ENCODE results near the gene TBC1D12.

TBC1D12 gene

DNA sequence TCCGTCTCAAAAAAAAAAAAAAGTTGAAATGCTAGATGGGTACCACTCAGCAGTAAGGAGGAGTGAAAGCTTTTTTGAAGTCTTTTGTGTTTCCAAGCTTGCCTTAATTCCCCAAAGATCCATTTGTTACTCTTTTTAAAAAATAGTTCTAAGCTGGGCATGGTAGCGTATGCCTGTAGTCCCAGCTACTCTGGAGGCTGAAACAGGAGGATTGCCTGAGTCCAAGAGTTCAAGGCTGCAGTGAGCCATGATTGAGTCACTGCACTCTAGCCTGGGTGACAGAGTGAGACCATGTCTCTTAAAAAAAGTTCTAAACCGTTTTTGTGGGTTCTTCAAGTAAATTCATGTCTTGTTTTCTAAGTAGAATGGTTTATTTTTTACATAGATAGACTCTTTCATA is 5.3 kb downstream of the TBC1D12 start:
- no peak for DNase-seq (ENCODE audit: low read depth in 2 of 2)

DNA sequence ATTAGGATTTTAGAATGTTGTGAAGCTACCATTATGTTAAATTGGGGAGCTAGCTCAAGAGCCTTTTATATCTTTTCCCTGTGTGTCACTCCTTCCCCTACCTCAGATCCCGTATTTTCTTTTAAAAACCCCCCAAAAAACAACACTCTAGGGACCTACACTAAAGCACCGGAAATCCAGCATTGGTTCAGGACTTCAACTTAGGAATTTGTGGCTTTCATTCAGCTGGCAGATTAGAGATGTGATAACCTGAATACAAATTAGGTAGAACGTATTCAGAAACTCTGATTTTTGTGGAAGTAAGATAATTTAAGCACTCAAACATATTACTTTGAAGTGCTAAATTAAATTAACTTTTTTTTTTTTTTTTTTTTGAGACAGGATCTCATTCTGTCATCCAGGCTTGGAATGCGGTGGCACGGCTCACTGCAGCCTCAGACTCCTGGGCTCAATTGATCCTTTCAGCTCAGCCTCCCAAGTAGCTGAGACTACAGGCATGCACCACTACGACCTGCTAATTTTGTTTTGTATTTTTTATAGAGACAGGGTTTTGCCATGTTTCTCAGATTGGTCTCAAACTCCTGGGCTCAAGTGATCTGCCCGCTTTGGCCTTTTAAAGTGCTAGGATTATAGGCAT is 6.8 kb downstream of the TBC1D12 start:
- DNase-seq (ENCODE audit: low read depth in 2 of 2), result no peak

DNA sequence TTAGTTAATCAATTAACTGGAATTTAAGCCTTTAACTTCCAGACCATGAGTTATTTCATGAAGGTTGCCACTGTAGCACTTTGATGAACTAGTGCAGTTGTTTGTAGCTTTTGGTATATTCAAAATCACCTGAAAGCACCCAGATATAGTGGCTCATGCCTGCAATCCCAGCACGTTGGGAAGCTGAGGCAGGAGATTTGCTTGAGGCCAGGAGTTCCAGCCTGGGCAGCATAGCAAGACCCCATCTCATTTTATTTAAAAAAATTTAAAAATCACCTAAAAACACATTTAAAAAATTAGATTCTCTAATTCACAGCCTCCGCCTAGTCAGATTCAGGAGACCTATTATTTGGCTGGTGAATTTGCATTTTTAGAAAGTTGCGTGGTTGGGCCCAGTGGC is 9.0 kb downstream of the TBC1D12 start:
- DNase-seq (ENCODE audit: low read depth in 2 of 2), result no peak

DNA sequence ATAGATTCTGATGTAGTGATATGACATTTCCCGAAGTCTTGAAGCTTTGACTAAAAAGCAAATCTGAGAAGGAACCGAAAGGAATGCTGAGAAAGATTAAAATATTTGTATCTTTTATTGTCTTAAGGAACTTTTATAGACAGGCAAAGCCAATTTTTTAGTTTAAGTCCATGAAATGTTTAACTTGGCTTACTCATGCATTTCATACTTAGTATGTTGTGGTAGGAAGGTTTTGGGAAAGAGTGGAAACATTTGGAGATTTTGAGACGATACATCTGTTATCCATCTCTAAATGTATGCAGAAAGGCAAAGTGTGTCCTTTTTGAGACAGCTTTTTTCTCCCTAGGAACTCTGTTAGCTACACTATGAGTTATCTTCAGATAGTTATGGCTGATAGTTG is 10.1 kb downstream of the TBC1D12 start:
- no peak for DNase-seq (ENCODE audit: low read depth in 2 of 2)

DNA sequence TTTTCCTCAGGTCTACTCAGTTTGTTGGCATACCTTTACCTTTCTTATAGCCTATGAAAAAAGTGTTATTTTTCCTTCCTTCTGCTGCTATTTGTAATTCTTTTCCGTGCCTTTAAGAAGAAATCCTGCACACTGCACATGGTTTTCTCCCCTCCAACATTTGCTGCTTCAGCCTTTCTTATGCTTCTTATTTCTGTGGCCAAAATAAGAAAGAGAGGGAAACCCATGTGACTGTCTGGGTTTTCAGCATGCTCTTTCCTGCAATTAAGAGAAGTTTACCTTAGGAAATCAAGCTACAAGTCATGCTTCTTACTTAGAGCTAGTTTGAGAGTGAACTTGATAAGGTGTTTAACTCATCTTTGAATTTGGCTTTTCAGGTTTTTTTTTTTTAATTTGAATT is 11.0 kb downstream of the TBC1D12 start:
- no peak for DNase-seq (ENCODE audit: low read depth in 2 of 2)

DNA sequence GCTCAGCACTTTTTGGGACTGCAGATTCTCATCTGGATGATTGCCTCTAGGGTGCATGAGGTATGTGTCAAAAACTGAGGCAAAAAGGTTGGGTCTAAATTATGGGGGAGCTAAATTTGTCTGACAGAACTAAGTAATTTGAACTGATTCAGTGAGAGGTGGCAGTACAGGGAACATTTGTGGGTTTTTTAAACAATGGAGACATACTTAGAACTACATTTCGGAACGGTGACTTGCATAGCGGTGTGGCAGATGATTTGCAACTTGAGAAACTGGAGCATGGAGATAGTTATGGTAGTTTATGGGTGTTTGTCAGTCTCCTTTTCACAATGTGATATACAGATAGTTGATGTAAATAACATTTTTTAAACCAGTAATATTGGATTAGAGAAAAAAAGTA is 14.6 kb downstream of the TBC1D12 start:
- DNase-seq (ENCODE audit: low read depth in 2 of 2), result no peak

DNA sequence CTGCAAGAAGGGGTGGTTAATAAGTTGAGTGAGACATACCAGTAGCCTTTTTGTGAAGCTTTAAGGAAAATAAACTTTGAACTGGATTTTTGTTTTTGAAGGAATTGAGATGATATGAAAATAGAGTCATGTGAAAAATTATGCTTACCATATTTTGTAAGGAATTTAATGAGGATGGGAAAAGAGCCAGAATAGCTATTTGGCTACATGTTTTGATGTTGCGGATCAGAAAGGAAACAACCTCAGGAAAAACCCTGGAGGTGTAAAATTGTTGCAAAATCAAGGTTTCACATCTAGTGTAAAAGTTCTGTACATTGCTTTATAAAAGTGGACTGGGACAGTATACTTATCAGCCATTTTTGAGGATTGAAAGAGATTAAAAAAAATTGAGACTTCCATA is 15.0 kb downstream of the TBC1D12 start:
- no peak for DNase-seq (ENCODE audit: low read depth in 2 of 2)

DNA sequence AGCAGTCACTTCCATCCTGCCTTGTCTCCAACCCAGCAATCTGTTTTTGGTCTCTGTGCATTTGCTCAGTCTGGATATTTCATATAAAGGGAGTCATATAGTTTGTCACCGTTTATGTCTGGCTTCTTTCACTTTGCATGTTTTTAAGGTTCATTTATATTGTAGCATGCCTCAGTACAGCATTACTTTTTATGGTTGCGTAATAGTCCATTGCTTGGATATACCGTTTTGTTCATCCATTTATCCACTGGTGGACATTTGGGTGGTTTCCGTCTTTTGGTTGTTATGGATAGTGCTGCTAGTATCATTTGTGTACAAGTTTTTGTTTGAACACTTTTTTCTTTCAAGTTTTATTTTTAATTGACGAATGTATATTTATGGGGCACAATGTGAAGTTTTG is 18.2 kb downstream of the TBC1D12 start:
- DNase-seq (ENCODE audit: low read depth in 2 of 2), result no peak

DNA sequence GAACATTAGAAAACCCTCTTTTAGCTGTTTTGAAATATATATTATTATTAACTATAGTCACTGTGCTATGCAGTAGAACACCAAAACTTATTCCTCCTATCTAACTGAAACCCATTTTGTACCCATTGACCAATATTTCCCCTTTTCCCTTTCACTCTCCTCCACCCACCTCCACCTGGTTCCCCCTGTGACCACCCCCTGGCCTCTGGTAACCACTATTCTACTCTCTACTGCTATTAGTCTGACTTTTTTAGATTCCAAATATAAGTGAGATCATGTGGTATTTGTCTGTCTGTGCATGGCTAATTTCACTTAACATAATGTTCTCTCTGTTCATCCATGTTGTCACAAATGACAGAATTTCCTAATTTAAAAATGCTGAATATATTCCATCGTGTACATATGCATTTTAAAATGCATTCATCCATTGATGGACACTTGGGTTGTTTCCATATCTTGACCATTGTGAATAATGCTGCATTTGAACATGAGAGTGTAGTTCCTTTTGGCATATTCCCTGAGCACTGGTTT is 18.7 kb downstream of the TBC1D12 start:
- no peak for DNase-seq (ENCODE audit: low read depth in 2 of 2)

DNA sequence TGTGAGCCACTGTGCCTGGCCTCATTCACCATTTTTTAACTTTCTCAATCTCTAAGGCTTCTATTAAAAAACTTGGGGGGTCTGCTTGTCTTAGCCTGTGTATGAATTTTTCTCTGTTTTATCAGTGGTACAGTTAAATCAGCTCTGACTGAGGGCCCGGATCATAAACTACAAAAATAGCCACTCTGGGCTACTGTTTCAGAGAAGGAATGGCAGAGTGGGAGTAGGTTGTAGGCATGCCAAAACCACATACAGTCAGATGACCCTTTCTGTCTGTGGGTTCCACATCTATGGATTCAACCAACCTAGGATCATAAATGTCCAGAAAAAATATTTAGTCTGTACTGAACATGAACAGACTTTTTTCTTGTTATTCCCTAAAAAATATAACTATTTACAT is 21.3 kb downstream of the TBC1D12 start:
- DNase-seq (ENCODE audit: low read depth in 2 of 2), result no peak

DNA sequence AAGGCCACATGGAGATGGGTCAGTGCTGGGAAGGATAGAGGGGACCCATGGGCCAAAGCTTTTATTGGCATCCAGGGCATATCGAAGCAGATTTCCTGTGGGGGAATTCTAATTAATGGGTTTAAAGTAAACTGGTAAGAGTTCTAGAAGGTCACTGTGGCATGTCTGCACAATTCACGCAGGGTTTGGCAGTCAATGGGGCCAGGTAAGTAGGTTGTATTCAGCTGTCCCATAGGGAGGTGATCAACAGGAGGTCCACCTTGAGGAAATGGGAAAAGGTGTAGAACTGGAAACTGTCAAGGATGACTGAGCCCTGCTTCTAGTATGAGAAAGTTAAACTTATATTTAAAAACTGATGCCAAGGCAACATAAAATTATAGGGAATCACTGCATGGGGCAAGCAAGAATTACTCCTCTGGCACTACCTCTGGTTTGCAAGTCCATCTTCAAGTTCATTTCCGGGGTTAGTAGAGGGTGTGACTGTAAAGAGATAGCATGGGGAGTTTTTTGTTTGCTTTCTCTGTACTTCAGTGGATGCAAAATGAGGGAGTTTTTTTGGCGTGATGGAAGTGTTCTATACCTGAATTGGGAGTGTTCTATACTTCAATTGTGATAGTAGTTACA is 22.5 kb downstream of the TBC1D12 start:
- DNase-seq (ENCODE audit: low read depth in 2 of 2), result no peak

DNA sequence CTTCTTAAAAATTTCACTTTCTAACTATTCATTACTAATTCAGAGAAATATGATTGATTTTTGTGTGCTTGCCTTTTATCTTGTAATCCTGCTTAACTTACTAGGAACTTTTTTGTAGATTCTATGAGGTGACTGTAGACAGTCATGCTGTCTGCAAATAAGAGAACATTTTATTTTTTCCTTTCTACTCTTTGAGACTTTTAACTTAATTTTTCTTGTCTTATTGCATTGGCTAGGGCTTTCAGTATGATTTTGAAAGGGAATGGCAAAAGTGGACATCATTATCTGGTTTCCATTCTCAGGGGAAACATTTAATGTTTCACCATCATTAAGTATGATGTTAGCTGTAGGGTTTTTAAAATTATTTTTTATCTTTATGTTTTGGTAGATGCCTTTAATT is 23.6 kb downstream of the TBC1D12 start:
- no peak for DNase-seq (ENCODE audit: low read depth in 2 of 2)

DNA sequence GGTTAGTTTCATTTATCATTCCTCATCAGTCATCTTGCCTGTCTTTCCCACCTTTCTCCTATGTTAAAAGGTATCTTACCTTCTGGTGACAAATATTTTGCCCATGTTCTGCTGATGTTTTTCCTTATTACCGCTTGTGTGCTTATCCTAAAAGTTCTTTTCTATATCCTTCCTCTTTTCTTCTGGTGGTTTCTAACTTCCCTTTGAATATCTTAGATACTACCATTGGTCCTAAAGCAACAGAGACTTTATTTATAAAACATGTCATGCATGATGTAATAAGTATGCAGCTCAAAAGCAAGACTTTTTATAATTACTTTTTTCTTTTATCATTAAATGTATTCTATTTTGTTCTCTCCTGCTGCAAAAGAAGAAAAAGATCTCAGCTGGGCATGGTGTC is 24.8 kb downstream of the TBC1D12 start:
- DNase-seq (ENCODE audit: low read depth in 2 of 2), result no peak

DNA sequence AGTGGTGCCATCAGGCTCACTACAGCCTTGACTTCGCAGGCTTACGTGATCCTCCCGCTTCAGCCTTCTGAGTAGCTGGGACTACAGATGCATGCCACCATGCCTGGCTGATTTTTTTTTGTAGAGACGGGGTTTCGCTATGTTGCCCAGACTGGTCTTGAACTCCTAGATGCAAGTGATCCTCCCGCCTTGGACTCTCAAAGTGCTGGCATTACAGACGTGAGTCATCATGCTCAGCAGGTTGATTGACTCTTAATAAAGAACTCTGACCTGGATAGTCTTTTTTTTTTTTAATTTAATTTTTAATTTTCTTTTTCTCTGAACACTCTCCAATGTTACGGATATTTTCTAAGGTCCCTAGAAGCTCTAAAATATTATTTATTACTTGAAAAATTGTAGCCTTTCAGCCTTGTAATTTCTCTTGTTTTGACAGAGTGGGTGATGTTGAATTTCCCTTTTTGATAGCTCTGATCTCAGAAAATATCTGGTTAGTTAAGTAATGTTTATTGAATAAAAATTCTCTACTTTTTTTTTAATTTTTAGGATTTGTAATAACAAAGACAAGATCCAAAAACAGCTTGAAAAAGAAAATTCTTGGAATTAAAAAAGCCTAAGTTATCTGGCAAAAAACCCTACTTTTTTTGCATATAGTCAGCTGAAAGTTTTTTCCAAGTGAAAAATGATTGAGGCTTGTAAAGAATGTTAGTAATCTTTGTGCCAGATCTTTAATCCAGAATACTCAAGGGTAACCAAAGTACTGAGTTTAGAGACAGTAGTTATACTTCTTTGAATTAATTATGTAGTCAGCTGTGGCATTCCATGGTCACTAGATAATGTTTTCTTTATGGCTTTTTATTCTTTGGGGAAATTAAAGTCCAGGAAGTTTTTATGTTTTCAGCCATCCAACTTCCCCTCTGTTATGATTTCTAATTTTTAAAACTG is 26.7 kb downstream of the TBC1D12 start:
- DNase-seq (ENCODE audit: low read depth in 2 of 2), result no peak

DNA sequence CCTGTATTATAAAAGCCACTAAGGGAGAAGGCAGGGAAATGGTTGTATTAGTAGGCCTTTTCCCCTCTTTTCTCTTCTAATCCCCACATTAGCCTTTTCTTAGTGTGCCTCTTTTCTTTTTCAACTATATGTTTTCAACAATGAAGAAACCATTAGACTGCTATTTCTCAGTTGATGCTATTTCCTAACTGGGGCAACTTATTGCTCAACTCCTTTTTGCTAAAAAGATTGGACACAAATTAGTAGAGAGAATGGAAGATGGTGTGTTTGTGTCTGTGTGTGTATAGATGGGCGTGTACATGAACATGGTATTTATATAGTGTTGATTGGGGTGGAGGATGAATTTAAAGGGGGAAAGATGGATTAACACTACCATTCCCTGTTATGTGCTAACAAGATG is 28.4 kb downstream of the TBC1D12 start:
- DNase-seq (ENCODE audit: low read depth in 2 of 2), result no peak

DNA sequence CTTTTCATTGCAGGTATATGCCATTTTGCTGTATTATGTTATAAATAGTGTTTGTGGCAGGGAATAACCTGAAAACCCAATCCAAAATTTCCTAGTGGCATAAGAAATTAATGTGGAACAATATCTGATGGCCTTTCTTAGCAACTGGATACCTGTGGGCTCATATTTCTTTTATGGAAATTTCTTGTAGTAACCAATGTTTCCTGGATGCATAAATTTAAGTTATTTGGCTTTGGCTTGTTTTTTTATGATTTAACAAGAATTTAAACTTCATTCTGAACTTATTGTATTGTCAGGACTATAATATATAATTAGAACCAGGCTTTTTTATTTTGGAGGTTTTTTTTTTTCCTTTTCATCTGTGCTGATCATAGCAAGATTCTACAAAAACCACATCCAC is 30.1 kb downstream of the TBC1D12 start:
- no peak for DNase-seq (ENCODE audit: low read depth in 2 of 2)

DNA sequence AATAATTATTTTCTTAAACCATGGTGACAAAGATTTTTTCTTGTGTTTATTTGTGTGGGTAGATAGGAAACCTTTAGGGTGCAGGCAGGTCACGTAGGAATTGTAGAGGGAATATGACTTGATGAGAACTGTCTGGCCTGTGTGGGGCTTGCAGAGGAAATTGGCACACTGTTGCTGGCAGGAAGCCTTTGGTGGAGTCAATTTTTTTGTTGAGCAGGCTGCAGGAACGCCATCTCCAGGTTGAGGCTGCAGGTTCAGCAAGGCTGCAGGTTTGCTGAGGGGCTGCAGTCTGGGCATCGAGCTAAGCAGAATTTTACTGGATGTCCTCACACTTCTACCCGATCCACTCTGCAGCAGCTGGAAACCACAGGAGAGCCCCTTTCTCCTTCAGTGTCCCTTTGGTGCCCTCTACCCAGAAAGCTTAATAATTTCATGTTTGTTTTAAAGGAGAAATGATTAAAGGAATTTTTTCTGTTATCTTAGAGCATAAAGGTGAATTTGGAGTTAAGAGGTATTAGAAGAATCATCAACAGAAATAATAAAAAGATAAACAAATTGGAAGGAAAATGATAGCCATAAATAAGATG is 37.0 kb downstream of the TBC1D12 start:
- DNase-seq (ENCODE audit: low read depth in 2 of 2), result no peak

DNA sequence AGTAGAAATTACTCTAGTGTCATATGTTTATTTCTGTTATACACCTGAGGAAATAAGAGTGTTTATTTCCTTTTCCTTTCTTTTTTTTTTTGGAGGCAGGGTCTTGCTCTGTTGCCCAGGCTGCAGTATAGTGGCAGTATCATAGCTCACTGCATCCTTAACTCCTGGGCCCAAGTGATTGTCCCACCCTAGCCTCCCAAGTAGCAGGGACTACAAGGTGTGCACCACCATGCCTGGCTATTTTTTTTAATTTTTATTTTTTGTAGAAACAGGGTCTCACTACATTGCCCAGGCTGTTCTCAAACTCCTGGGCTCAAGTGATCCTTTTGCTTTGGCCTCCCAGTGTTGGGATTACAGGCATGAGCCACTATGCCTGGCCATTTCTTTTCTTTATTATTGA is 37.8 kb downstream of the TBC1D12 start:
- no peak for DNase-seq (ENCODE audit: low read depth in 2 of 2)

DNA sequence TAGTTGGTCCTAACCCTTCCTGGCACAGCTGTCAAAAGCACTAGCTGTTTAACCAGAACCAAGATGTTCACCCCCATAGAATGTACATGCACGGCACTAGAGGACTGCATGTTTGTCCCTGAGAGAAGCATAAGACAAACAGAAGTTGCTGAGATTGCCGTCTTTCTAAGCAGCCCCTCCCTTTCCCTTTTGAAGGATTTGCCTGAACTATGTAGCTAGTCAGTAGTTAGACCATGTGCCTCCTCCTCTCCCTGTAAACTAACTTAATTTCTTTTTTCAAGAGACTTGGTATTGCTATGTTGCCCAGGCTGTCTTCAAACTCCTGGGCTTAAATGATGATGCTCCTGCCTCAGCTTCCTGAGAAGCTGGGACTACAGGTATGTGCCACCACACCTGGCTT is 40.7 kb downstream of the TBC1D12 start:
- no peak for DNase-seq (ENCODE audit: low read depth in 2 of 2)

DNA sequence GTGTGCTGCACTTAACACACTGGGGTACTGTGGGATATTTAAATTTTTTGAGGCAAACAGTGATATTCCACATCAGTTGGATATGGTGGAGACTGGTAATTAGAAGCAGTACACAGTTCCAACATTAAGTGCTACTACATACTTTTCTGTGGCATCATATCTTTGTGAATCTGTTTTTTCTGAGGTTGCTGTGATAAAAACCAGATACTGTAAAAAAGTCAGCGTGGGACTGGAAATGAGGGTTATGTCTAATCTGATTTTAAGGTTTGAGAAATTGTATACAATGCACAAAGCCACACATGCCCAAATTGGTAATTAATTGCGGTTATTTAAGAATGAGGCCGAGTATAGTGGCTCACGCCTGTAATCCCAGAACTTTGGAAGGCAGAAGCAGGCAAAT is 41.2 kb downstream of the TBC1D12 start:
- no peak for DNase-seq (ENCODE audit: low read depth in 2 of 2)

DNA sequence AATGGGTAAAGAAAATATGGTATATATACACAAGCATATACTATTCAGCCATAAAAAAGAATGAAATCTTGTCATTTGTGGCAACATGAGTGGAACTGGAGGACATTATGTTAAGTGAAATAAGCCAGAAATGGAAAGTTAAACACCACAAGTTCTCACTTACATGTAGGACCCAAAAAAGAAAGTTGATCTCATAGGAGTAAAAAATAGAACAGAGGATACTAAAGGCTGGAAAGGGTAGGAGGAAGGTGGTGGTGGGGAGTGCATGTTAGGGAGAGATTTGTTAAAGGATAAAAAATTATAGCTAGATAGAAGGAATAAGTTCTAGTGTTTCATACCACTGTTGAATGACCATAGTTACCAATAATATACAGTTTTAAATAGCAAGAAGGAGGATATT is 48.4 kb downstream of the TBC1D12 start:
- no peak for DNase-seq (ENCODE audit: low read depth in 2 of 2)

DNA sequence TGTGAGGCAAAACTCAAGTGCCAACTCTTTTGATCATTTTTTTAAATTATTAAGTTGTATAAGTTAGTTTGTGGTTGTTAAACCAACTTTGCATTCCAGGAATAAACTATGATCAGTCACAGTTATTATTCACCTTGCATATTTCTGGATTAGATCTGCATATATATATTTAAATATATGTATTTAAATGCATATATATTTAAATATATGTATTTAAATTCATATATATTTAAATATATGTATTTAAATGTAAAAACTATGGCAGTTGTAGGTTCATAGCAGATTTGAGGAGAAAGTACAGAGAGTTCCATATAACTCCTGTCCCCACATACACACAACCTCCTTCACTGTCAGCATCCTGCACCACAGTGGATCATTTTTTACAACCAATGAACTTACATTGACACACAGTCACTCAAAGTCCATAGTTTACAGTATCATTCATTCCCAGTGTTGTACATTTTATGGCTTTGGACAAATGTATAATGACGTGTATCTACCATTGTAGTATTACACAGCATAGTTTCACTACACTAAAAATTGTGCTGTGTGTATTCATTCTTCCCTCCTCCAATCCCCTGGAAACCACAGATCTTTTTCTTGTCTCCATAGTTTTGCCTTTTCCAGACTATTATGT is 49.7 kb downstream of the TBC1D12 start:
- DNase-seq (ENCODE audit: low read depth in 2 of 2), result no peak
